HUES6 (cell line): ENCODE results near the gene PTPA.

ENCODE experiments used
- H3K27ac ChIP-seq: 2 replicates; pipeline ENCODE4 v1.7.0; 2013; ENCODE audit warnings: low read depth, mild to moderate bottlenecking, low read length, inconsistent platforms
- H3K27me3 ChIP-seq: 2 replicates; pipeline ENCODE4 v1.6.1; 2013; ENCODE audit warnings: low read length; ENCODE audit not compliant: control insufficient read depth, insufficient read depth
- H3K36me3 ChIP-seq: 2 replicates; pipeline ENCODE4 v1.6.1; 2013; ENCODE audit warnings: low read length; ENCODE audit not compliant: control insufficient read depth, insufficient read depth
- H3K4me1 ChIP-seq: 2 replicates; pipeline ENCODE4 v1.6.1; 2013; ENCODE audit warnings: low read length; ENCODE audit not compliant: control insufficient read depth, insufficient read depth
- H3K4me3 ChIP-seq: 2 replicates; pipeline ENCODE4 v1.5.1; 2013; ENCODE audit warnings: low read depth, low read length
- H3K9ac ChIP-seq: one replicate; pipeline ENCODE4 v1.6.1; 2013; ENCODE audit warnings: mild to moderate bottlenecking, low read length
- H3K9me3 ChIP-seq: 2 replicates; pipeline ENCODE4 v1.6.1; 2013; ENCODE audit warnings: low read depth, low read length; ENCODE audit not compliant: control insufficient read depth, insufficient read depth

PTPA gene

DNA sequence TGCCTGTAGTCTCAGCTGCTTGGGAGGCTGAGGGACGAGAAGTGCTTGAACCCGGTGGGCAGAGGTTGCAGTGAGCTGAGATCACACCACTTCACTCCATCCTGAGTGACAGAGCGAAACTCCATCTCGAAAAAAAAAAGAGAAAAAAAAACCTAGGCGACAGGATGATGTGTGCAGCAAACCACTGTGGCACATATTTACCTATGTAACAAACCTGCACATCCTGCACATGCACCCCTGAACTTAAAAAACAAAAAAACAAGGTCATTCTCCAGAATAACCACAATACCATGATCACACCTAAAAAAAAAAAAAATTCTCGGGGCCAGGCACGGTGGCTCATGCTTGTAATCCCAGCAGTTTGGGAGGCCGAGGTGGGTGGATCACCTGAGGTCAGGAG, 37.8 kb upstream of the PTPA start:
- Histone ChIP-seq H3K4me3 (no peak overlapping the region), H3K27me3 (no peaks in the 10 kb centered on the region), H3K36me3 (peaks cover 19% of the 10 kb centered on the region), H3K9ac (no peak overlapping the region), H3K27ac (no peak overlapping the region), H3K4me1 (peaks cover 29% of the 10 kb centered on the region), H3K9me3 (no peaks in the 10 kb centered on the region)

- no peak overlapping the region for H3K9ac ChIP-seq
- no peak overlapping the region for H3K27ac ChIP-seq
- no peaks in the 10 kb centered on the region for H3K9me3 ChIP-seq
- peaks cover 28% of the 10 kb centered on the region for H3K4me1 ChIP-seq
- H3K4me3 ChIP-seq = no peak overlapping the region
- H3K27me3 ChIP-seq = no peaks in the 10 kb centered on the region
- peaks cover 13% of the 10 kb centered on the region for H3K36me3 ChIP-seq
Observed at GRCh38 chr9:129074106-129074505, 37.1 kb upstream of the PTPA start.

DNA sequence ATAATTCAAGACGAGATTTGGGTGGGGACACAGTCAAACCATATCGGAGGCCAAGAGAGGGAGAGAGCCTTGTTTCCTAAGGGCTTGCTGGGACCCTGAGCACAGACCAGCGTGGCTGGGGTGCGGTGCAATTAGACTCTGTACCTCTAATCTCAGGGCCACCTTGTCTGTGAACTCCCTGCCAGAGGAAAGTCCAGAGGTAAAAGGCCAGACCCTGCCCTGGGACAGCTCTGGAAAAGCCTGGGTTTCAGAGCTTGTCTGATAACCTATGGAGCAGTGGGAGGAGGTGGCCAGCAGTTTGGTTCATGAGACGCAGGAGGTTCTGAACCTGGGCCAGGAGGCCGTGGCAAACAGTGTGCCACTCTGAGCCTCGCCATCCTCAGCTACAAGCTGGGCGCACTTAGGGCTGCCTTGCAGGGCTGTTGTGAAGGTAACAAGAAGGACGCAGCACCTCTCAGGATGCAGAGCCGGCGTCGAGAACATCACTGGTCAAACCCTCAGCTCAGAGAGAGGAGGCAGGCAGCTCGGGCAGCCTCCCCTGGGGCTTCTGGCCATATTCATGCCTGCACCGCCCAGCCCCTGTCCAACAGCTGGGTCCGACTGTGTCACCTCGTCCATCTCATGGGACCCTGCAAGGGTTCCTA, 35.1 kb upstream of the PTPA start:
- Histone ChIP-seq H3K4me1 (peaks cover 16% of the 10 kb centered on the region), H3K9ac (no peak overlapping the region), H3K27ac (no peak overlapping the region)

DNA sequence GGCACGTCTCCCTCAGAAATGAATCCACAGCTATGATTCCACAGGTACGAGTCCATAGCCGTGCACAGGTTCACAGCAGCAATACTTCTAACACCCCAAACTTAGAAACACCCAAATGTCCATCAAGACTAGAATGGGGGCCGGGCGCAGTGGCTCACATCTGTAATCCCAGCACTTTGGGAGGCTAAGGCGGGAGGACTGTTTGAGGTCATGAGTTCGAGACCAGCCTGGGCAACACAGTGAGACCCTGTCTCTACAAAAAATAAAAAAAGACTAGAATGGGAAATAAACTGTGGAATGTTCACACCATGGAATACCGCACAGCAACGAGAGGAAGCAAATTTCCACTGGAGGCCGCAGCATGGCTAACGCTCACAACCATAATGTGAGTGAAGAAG, 34.6 kb upstream of the PTPA start:
- H3K36me3 ChIP-seq = no peaks in the 10 kb centered on the region
- H3K4me3 ChIP-seq = no peak overlapping the region
- peaks cover 11% of the 10 kb centered on the region for H3K4me1 ChIP-seq
- no peak overlapping the region for H3K27ac ChIP-seq
- H3K9me3 ChIP-seq = no peaks in the 10 kb centered on the region
- H3K9ac ChIP-seq = no peak overlapping the region
- H3K27me3 ChIP-seq = no peaks in the 10 kb centered on the region

More for the DNA sequence above, 35.1 kb upstream of the PTPA start:
- Histone ChIP-seq H3K9me3 (no peaks in the 10 kb centered on the region), H3K27me3 (no peaks in the 10 kb centered on the region), H3K4me3 (no peak overlapping the region), H3K36me3 (no peaks in the 10 kb centered on the region)

- Histone ChIP-seq H3K4me3 (no peak overlapping the region), H3K9me3 (no peaks in the 10 kb centered on the region), H3K27me3 (no peaks in the 10 kb centered on the region), H3K27ac (no peak overlapping the region), H3K9ac (no peak overlapping the region), H3K4me1 (peaks cover 10% of the 10 kb centered on the region), H3K36me3 (no peaks in the 10 kb centered on the region)
Observed at GRCh38 chr9:129077236-129077635, 34.0 kb upstream of the PTPA start.

DNA sequence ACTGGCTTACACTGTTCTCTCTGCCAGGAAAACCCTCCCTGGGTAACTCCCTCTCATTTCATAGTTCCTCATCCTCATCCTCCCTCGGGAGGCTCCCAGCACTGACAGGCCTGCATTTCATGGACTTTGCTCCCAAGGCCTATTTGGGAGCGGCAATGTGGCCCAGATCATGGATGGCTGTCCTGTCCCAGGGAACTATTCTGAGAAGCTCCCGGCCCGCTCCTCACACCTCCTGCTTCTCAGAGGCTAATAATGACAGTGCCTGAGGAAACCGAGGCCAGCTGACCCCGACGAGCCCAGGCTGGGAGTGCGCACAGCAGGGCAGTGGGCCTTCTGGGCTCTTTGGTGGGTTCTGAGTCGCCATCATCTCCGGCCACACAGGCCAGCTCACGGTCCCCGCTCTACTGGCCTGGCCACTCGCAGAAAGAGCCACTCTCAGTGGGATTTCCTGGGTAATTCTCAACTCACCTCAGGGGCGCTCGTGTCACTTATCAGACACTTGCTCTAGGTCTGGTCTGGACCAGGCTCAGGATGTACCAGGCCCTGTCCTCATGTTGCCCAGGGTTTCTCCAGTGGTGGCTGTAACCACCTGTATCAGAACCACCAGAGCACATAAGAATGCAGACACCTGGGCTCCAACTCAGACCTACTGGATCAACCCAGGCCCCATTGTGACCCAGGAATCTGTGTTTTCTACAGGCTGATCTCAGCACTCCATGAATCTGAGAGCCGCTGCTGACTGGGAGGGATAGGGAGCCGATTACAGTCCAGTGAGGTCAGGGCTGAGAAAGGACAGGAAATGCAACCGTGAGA, 32.3 kb upstream of the PTPA start:
- Histone ChIP-seq H3K27me3 (no peaks in the 10 kb centered on the region), H3K9me3 (no peaks in the 10 kb centered on the region), H3K27ac (no peak overlapping the region), H3K4me1 (peaks cover 9% of the 10 kb centered on the region), H3K9ac (no peak overlapping the region), H3K36me3 (peaks cover 7% of the 10 kb centered on the region), H3K4me3 (no peak overlapping the region)

- H3K9me3 ChIP-seq = no peaks in the 10 kb centered on the region
- H3K27me3 ChIP-seq = no peaks in the 10 kb centered on the region
- peaks cover 9% of the 10 kb centered on the region for H3K4me1 ChIP-seq
- H3K36me3 ChIP-seq = peaks cover 15% of the 10 kb centered on the region
- H3K4me3 ChIP-seq = peak overlapping the region; percentile 82
- H3K9ac ChIP-seq = no peak overlapping the region
- no peak overlapping the region for H3K27ac ChIP-seq
Observed at GRCh38 chr9:129079829-129080228, 31.4 kb upstream of the PTPA start.

- H3K36me3 ChIP-seq = peaks cover 19% of the 10 kb centered on the region
- H3K27ac ChIP-seq = no peak overlapping the region
- no peak overlapping the region for H3K9ac ChIP-seq
- H3K9me3 ChIP-seq = no peaks in the 10 kb centered on the region
- peaks cover 9% of the 10 kb centered on the region for H3K4me1 ChIP-seq
- H3K4me3 ChIP-seq = peak overlapping the region; percentile 82
- no peaks in the 10 kb centered on the region for H3K27me3 ChIP-seq
Observed at GRCh38 chr9:129080298-129080600, 31.0 kb upstream of the PTPA start.

- Histone ChIP-seq H3K36me3 (peaks cover 24% of the 10 kb centered on the region), H3K9me3 (no peaks in the 10 kb centered on the region), H3K4me1 (peaks cover 9% of the 10 kb centered on the region), H3K4me3 (peak within 1 kb of the TSS; percentile 82), H3K27ac (peak within 1 kb of the TSS; percentile 81), H3K27me3 (no peaks in the 10 kb centered on the region), H3K9ac (peak within 1 kb of the TSS; percentile 80)
Observed at GRCh38 chr9:129080601-129081387, 30.4 kb upstream of the PTPA start, which contains the start of gene DOLPP1. Gene DOLPP1 (plus strand): TSS chr9:129081111. CDS start chr9:129081132, 21 bp downstream.

DNA sequence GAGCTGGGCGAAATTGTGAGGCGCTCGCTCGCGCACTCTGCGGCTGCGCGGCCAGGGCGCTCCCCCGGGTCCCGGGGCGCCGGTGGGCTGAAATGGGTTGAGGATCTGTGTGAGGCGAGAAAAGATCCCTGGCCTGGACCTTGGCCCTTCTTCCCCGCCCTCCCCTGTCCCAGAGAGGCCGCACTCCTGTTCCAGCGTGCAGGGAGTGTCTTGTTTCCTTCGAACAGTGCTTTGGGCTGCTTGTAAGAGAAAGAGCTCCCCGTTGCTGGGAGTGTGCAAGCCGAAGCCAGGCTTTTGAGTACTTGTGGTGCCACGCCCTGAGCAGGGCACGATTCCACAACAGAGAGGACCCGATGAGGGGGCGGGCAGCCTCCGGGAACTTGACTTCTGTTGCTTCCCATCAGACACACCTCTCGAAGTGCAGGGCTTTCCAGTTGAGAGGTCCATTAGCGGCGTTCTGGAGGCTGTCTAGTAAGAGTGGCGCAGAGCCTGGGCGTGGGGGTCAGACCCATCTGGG, 29.8 kb upstream of the PTPA start:
- Histone ChIP-seq H3K27me3 (no peaks in the 10 kb centered on the region), H3K27ac (peak overlapping the region; percentile 81), H3K36me3 (peaks cover 31% of the 10 kb centered on the region), H3K9ac (peak overlapping the region; percentile 80), H3K4me1 (peaks cover 9% of the 10 kb centered on the region), H3K4me3 (peak overlapping the region; percentile 82), H3K9me3 (no peaks in the 10 kb centered on the region)

DNA sequence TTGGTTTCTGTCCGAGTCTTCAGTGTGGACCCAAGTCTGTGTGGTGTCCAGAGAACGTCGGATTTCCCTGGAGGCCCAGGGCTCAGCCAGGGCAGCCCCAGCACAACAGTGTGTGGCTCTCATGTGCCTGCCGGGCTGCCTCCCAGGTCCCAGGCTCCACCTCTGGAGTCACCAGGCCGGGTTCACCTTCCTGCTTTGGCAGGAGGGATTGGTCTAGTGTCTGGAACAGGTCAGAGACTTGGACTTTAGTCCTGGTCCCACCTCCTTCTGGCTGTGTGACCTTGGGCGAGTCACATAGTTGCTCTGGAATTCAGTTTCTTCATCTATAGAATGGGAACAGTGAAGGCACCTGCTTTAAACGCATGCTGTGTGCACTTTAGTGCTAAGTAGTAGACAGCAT, 27.1 kb upstream of the PTPA start:
- H3K36me3 ChIP-seq = peaks cover 52% of the 10 kb centered on the region
- no peak overlapping the region for H3K27ac ChIP-seq
- H3K4me1 ChIP-seq = peaks cover 9% of the 10 kb centered on the region
- no peaks in the 10 kb centered on the region for H3K27me3 ChIP-seq
- H3K9ac ChIP-seq = no peak overlapping the region
- H3K9me3 ChIP-seq = no peaks in the 10 kb centered on the region
- H3K4me3 ChIP-seq = no peak overlapping the region
